A549 (cell line): ENCODE measurements around the gene PDGFB. TPM values are rescaled to one million over a fixed set of nuclear protein-coding genes. Genes with fewer than 3 reads are reported as not detected.

Source experiments
- ATAC-seq, 2 experiments: fragments of 200-7000 bp in 1 of 2; fragments of >200 bp in 1 of 2; cut with Nextera tagmentation in 1 of 2; cut with Tn5 transposase in 1 of 2; 3 replicates each; pipeline versions ENCODE4 v1.8.0 to v1.9.1; 2018 to 2020; ENCODE audit warnings: mild to moderate bottlenecking in 1 of 2, moderate library complexity in 1 of 2
- CTCF ChIA-PET: fragments of 300-600 bp; sonication (Branson Sonifier 250); formaldehyde crosslinking; extraction: SDS; loops from one replicate; lab custom pipeline; 2021; ENCODE audit warnings: antibody characterized with exemption, inconsistent platforms; lab: Yijun Ruan, JAX
- POLR2A ChIA-PET: fragments of 350-600 bp; formaldehyde crosslinking; extraction: SDS; loops from one replicate; lab custom pipeline; 2021; ENCODE audit warnings: antibody characterized with exemption, inconsistent platforms; lab: Yijun Ruan, JAX
- DNase-seq, 2 experiments: peaks; one replicate each; pipeline versions ENCODE4 v3.0.0 to v3.0.0-alpha.2; 2011 to 2016; ENCODE audit warnings: low read depth in 1 of 2, low spot score in 1 of 2
- FAIRE-seq: peaks from 2 replicates; lab custom pipeline; 2011; peaks lifted over from hg19 to GRCh38; lab: Jason Lieb, UNC
- H3K27ac ChIP-seq, 2 experiments: fragments of >200 bp; sonication (Bioruptor Twin); formaldehyde crosslinking; 3 replicates each; pipeline ENCODE4 v1.5.1; 2016 to 2017
- H3K4me1 ChIP-seq: fragments of >200 bp; sonication (Bioruptor Twin); formaldehyde crosslinking; 3 replicates; pipeline ENCODE4 v1.6.1; 2016
- H3K4me2 ChIP-seq: fragments of >200 bp; sonication (Bioruptor Twin); formaldehyde crosslinking; 3 replicates; pipeline ENCODE4 v1.6.1; 2016
- H3K4me3 ChIP-seq: fragments of >200 bp; sonication (Bioruptor Twin); formaldehyde crosslinking; 3 replicates; pipeline ENCODE4 v1.5.1; 2016
- H3K9me3 ChIP-seq: fragments of >200 bp; sonication (Bioruptor Twin); formaldehyde crosslinking; 3 replicates; pipeline ENCODE4 v1.6.1; 2016
- BCL3 ChIP-seq: fragments of >200 bp; sonication (Bioruptor Twin); formaldehyde crosslinking; IDR thresholded peaks from 3 replicates; pipeline ENCODE4 v1.6.1; 2016
- CTCF ChIP-seq: fragments of >200 bp; sonication (Bioruptor Twin); formaldehyde crosslinking; IDR thresholded peaks from 3 replicates; pipeline ENCODE4 v1.5.1; 2016
- E2F6 ChIP-seq: IDR thresholded peaks from 2 replicates; pipeline ENCODE4 v1.6.1; 2012; ENCODE audit warnings: low read depth, borderline replicate concordance
- FOSL2 ChIP-seq, 2 experiments: fragments of 450-650 bp in 1 of 2; fragments of >200 bp in 1 of 2; sonication (Bioruptor Twin) in 1 of 2; formaldehyde crosslinking; IDR thresholded peaks; 2 replicates each; pipeline versions ENCODE4 v1.5.0 to v1.6.1; 2016 to 2020; ENCODE audit warnings: mild to moderate bottlenecking in 1 of 2, moderate library complexity in 1 of 2
- JUN ChIP-seq, 2 experiments: fragments of >200 bp; sonication (Bioruptor Twin); formaldehyde crosslinking; IDR thresholded peaks; 2 replicates in 1 of 2; 3 replicates in 1 of 2; pipeline ENCODE4 v1.6.1; 2016 to 2017
- JUNB ChIP-seq: fragments of >200 bp; sonication (Bioruptor Twin); formaldehyde crosslinking; IDR thresholded peaks from 2 replicates; pipeline ENCODE4 v1.6.1; 2016
- KDM1A ChIP-seq: fragments of 200-600 bp; sonication (generic); IDR thresholded peaks from 2 replicates; pipeline ENCODE4 v1.6.1; 2016; ENCODE audit warnings: low read depth, mild to moderate bottlenecking
- KDM5A ChIP-seq: fragments of 200-600 bp; sonication (generic); IDR thresholded peaks from 2 replicates; pipeline ENCODE4 v1.6.1; 2016; ENCODE audit warnings: antibody characterized with exemption, mild to moderate bottlenecking
- PBX3 ChIP-seq: IDR thresholded peaks from 2 replicates; pipeline ENCODE4 v1.6.1; 2012
- RCOR1 ChIP-seq: fragments of 150-350 bp; IDR thresholded peaks from 2 replicates; pipeline ENCODE4 v1.6.1; 2014; ENCODE audit warnings: antibody characterized with exemption, low read length, low read depth
- RFX5 ChIP-seq: fragments of 450-650 bp; IDR thresholded peaks from 2 replicates; pipeline ENCODE4 v1.7.1; 2014; ENCODE audit warnings: antibody characterized with exemption, mild to moderate bottlenecking, moderate library complexity
- USF2 ChIP-seq: fragments of 450-650 bp; IDR thresholded peaks from 2 replicates; pipeline ENCODE4 v1.6.1; 2014; ENCODE audit warnings: antibody characterized with exemption
- ZNF302 ChIP-seq: fragments of 250-450 bp; sonication (Bioruptor Pico); IDR thresholded peaks from 2 replicates; pipeline ENCODE4 v1.9.0; 2021; ENCODE audit warnings: inconsistent platforms, mild to moderate bottlenecking, moderate library complexity
- WGBS: methylation state at CpG from one replicate; pipeline ENCODE4 v1.1.6; 2017; ENCODE audit errors: missing lambda C conversion rate; 5-methylcytosine and 5-hydroxymethylcytosine counted together
- polyA plus RNA-seq, 4 experiments: library from polyadenylated mRNA; depleted of rRNA in 3 of 4; stranded (reverse); fragments of >200 nt; fragmentation: RNase III in 1 of 4; extraction: RNeasy Plus Mini Kit Qiagen cat#74134 plus additional on column Dnase treatment in 1 of 4; gene quantifications; 2 replicates in 3 of 4; 3 replicates in 1 of 4; pipeline ENCODE4 v1.2.3, GENCODE V29; 2011 to 2017

Gene PDGFB
- polyA plus RNA-seq, 2 of the 4 experiments (the other 2 are of a cell fraction) = 2.1 to 4.5 TPM

- CTCF ChIA-PET = interaction anchor here (0.9 to 1.8 kb wide), 3 partner anchors 42 to 139 kb away, joined by 3 to 4 read pairs (median 3); no protein-coding TSS in a partner anchor
- Histone ChIP-seq H3K4me2 (peak overlapping the region; percentile 87), H3K27ac (peak overlapping the region; percentile 92 to 95)
Observed at GRCh38 chr22:39176714-39177455, 67.9 kb downstream of the PDGFB start.

More at GRCh38 chr22:39176714-39177455, 67.9 kb downstream of the PDGFB start:
- TF ChIP-seq RCOR1 = no peak
- no peak for TF ChIP-seq KDM5A
- TF ChIP-seq RFX5 = no peak
- no peak for TF ChIP-seq JUN (IDR thresholded peaks at IDR 0.05)
- TF ChIP-seq KDM1A = no peak
- no peak for TF ChIP-seq BCL3
- no peak for TF ChIP-seq CTCF
- TF ChIP-seq PBX3 = no peak
- no peak for TF ChIP-seq ZNF302 (CRISPR knock-in tag)
- TF ChIP-seq USF2 = no peak
- TF ChIP-seq JUNB = no peak
- no peak for TF ChIP-seq E2F6
- TF ChIP-seq FOSL2 (IDR thresholded peaks at IDR 0.05) = no peak
- no peak for TF ChIP-seq FOSL2 (CRISPR knock-in tag; IDR thresholded peaks at IDR 0.05)
- TF ChIP-seq, all 56 proteins: peak for 0
- Histone ChIP-seq H3K9me3 (no peaks in the 10 kb centered on the region), H3K4me1 (peaks cover 56% of the 10 kb centered on the region), H3K4me3 (no peak overlapping the region)
- POLR2A ChIA-PET = no interaction called here
- no peak for DNase-seq
- 17% methylated on average over 1 of the region's 14 CpGs for WGBS
- ATAC-seq = peak; percentile 13 to 15; a peak in 4 of 6 replicates
- FAIRE-seq = no peak
